NCI-H748 (cell line): ENCODE measurements around the gene DOCK9.

ENCODE experiments used
- DNase-seq: peaks from one replicate; lab custom pipeline; 2025; ENCODE audit not compliant: unreplicated experiment; lab: John Stamatoyannopoulos, UW

The DOCK9 gene

GRCh38 chr13:98978280-98978679 lies 416 bp upstream of the DOCK9 start:
- peak; percentile 47 for DNase-seq

GRCh38 chr13:98976941-98977340 lies 923 bp downstream of the DOCK9 start:
- DNase-seq = no peak

GRCh38 chr13:98976338-98976737 lies 1.5 kb downstream of the DOCK9 start:
- DNase-seq = no peak

DNA sequence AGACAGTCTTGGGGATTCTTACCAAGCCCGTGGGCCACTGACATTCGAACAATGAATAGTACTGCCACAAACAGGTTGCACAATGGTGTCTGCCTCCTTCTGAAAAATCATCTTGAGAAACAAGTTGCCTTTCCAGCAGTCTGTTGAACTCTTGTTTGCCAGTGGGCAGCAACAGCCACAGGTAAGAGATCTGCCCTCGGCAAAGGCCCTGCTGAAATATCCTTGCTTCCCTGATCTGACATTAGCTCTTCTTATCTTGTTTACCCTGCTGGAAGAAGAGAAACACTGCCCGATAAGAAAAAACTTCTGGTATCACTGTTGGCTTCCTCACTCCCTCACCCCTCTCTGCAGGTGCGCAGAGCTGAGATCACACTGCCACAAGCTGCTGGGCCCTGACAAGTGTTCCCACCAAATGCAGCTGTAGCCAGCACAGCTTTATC lies 2.0 kb downstream of the DOCK9 start:
- peak; percentile 25 for DNase-seq

GRCh38 chr13:98974053-98974452 lies 3.8 kb downstream of the DOCK9 start:
- no peak for DNase-seq

- no peak for DNase-seq
Observed at GRCh38 chr13:98972627-98973026, 5.2 kb downstream of the DOCK9 start.

- no peak for DNase-seq
Observed at GRCh38 chr13:98972059-98972458, 5.8 kb downstream of the DOCK9 start.

GRCh38 chr13:98970330-98970729 lies 7.5 kb downstream of the DOCK9 start:
- no peak for DNase-seq

DNA sequence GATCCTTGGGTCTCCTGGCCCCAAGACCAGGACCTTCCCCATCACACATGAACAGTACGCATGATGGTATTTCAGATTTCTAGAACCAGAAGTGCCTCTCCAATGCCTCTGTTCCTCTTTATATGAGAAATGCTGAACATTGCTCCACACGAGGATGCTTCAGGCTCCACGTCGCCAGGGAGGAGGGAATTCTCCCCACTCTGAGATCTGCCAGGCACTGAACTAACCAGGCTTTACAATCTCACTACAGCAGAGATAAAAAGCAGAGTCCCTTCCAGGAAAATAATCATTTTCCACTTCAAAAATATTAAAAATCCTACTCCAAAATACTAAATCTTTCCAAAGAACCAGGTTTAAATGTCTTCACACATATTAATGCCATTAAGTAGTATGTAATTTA lies 10.4 kb downstream of the DOCK9 start:
- no peak for DNase-seq

DNA sequence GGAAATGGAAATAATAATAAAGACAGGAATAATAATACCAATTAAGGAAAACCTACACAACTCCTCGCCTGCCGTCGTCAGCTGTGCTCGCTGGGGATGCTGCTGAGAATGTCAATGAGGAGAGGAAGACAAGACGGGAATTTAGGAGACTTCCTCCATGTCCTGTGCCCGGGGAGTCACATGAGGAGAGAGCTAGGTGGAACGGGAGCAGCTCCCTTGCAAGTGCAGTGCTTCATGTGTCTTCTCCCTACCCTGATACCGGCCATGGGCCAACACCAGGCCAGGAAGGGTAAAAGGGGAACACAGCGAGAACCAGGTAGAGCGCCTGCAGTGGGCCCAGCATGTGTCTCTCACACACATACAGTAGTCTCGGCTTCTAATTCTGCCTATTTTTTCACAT lies 11.8 kb downstream of the DOCK9 start:
- no peak for DNase-seq

GRCh38 chr13:98965325-98965724 lies 12.5 kb downstream of the DOCK9 start:
- DNase-seq = peak; percentile 82

DNA sequence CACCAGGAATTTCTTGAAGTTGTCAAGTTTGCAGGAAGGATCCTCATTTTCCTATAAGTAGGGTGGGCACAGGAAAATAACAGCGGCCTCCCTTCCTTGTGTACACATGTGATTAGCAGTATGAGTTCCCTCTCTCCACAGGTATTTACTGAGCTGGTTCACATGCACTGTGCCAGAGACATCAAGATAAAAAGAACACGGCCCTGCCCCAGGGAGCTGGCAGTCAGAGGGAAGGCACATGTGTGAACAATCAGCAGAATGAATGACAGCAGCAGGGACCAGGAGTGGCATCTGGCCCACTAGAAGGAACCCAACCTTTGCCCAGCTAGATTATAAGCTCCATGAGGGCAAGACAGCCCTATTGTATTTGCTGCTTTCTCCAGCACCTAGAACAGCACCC lies 13.9 kb downstream of the DOCK9 start:
- DNase-seq = no peak

- no peak for DNase-seq
Observed at GRCh38 chr13:98962901-98963590, 14.8 kb downstream of the DOCK9 start.

- DNase-seq = no peak
Observed at GRCh38 chr13:98961503-98962105, 16.3 kb downstream of the DOCK9 start.

- DNase-seq = no peak
Observed at GRCh38 chr13:98960606-98961502, 17.0 kb downstream of the DOCK9 start.

GRCh38 chr13:98959786-98960605 lies 17.9 kb downstream of the DOCK9 start:
- DNase-seq = peak; percentile 89

DNA sequence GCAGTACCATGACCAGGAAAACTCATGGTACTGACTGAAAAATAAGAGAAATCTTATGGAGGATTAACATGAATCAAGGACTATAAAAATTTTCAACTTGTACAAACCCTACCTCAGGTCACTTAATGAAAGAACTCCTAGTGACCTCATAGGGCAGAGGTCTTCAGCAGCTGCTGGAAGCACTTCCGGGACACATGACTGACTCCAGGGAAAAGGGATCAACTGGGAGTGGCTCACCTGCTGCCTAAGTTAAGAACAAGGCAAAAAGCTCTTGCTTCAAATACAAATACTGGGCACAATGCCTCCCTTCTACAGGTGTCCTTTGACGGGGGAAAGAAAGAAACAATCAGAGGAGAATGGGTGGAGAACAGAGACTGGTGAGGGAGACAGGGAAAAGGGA lies 18.6 kb downstream of the DOCK9 start:
- peak; percentile 83 for DNase-seq

DNA sequence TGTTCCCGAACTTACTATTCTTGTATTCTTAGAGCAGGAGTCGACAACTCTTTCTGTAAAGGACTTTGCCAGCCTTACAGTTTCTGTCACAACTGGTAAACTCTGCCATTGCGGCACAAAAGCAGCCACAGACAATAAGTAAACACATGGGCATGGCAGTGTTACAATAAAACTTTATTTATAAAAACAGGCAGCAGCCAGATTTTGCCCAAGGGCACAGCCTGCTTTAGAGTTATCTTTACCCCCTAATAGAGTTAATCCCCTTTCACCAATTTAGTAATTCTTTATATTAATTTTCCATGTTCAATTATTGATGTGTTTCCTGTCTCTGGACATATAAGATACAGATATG lies 19.4 kb downstream of the DOCK9 start:
- no peak for DNase-seq

DNA sequence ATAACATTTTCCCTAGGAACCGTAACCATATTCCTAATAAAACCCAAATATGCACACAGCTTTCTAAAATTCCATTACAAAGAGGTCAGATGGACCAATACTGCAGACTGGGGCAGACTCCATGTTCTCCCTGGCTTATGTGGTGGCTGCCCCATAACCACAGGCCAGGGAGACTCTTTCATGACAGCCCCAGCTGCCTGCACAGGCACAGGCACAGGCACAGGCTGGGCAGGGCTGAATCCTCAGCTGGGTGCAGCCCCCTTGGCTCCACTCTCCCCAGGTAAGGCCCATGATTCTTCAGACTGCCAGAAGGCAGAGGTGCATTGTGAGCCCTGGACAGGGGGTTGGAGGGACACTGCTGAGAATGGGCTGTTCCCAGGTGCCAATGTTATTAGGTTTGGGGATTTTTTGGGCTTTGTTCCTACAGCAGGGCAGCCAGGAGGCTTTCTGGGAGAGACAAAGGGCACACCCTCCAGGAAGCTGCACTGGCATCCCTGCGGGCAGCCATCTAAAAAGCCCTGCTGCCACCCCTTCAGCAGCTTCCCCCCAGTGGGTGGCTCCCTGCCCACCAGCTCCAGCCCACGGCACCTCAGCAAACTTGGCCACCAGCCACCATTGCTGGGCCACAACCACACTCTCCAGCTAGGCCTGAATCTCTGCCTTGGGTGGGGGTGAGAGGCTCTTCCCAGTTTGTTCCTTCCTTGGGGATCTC lies 20.0 kb downstream of the DOCK9 start:
- no peak for DNase-seq

GRCh38 chr13:98955336-98955735 lies 22.5 kb downstream of the DOCK9 start:
- no peak for DNase-seq

DNA sequence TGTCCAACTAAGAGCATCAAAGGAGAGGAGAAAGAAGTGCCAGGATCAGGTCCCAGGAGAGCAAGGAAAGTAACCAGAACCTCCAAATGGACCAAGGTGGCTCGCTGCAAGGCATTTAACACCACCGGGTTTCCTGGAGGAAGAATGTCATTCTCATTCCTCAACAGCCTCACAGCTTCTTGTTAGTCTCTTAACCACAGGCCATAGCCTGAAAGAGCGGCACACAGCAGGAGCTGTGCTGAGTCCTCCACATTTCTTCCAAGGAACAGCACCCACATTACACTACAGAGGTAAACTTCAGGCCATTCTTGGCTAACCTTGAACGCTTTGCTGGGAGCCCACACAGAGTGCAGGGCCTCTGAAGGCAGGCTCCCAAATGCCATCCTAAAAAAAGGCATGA lies 23.6 kb downstream of the DOCK9 start:
- DNase-seq = no peak
